Naive thymus-derived CD8-positive, alpha-beta T cell (primary cell): ENCODE measurements around the gene NPIPB2. TPM values are rescaled to one million over a fixed set of nuclear protein-coding genes. Genes with fewer than 3 reads are reported as not detected.
"Not testable (repeated sequence)": the region's sequence is repeated elsewhere in the genome, so short reads cannot be mapped to it uniquely, and the experiment has no call there.

ENCODE experiments used
- ATAC-seq, 2 donors: fragments of 150-1000 bp; cut with Tn5 transposase in 1 of 2; sonication (Bioruptor Pico), chemical (Tn5 transposase) in 1 of 2; 1 replicate in 1 of 2; 2 replicates in 1 of 2; pipeline ENCODE4 v1.10.0; 2021; ENCODE audit warnings: mild to moderate bottlenecking in 2 of 2, moderate library complexity in 2 of 2
- POLR2A ChIA-PET: fragments of 350-600 bp; sonication (Branson Sonifier 250); formaldehyde crosslinking; loops from one replicate; lab custom pipeline; 2021; ENCODE audit warnings: antibody characterized with exemption; lab: Charles Lee
- DNase-seq, 10 donors: peaks; one replicate each; pipeline versions ENCODE4 v3.0.0 to v3.0.0-alpha.2; 2020 to 2022
- H3K27ac Mint-ChIP-seq, 10 donors: one replicate each; pipeline ENCODE4 v1.8.0; 2020 to 2022; ENCODE audit warnings: mild to moderate bottlenecking in 10 of 10, mixed read lengths in 10 of 10, moderate library complexity in 4 of 10, inconsistent platforms in 1 of 10
- H3K27me3 Mint-ChIP-seq, 5 donors: one replicate each; pipeline ENCODE4 v1.8.0; 2021 to 2022; ENCODE audit warnings: mixed read lengths in 5 of 5
- H3K36me3 Mint-ChIP-seq, 3 donors: one replicate each; pipeline ENCODE4 v1.8.0; 2020 to 2022; ENCODE audit warnings: mixed read lengths in 3 of 3, mild to moderate bottlenecking in 2 of 3, inconsistent platforms in 1 of 3
- H3K4me1 Mint-ChIP-seq, 4 donors: one replicate each; pipeline ENCODE4 v1.8.0; 2021 to 2022; ENCODE audit warnings: mixed read lengths in 4 of 4
- H3K4me3 Mint-ChIP-seq, 10 donors: one replicate each; pipeline ENCODE4 v1.8.0; 2020 to 2022; ENCODE audit warnings: mild to moderate bottlenecking in 10 of 10, mixed read lengths in 10 of 10, moderate library complexity in 6 of 10, inconsistent platforms in 1 of 10
- H3K9me3 Mint-ChIP-seq, 9 donors: one replicate each; pipeline ENCODE4 v1.8.0; 2020 to 2022; ENCODE audit warnings: mixed read lengths in 9 of 9, mild to moderate bottlenecking in 3 of 9, inconsistent platforms in 1 of 9, moderate library complexity in 1 of 9
- polyA plus RNA-seq, 3 donors: library from polyadenylated mRNA; unstranded; fragments of 300-500 nt; fragmentation: Illumina TruSeq; gene quantifications; one replicate each; pipeline ENCODE4 v1.2.3, GENCODE V29; 2021
- total RNA-seq, 8 experiments: library from RNA in 2 of 8; stranded (reverse) in 2 of 8; gene quantifications; one replicate each; pipeline ENCODE4 v1.2.3 and lab custom pipeline; 2021 to 2026

NPIPB2 gene
- total RNA-seq (10 to 100 TPM; 18.0 to 24.5 TPM), polyA plus RNA-seq (1 to 10 TPM in 2 of 3 donors, not detected in 1; 1.1 to 2.5 TPM), total RNA-seq (lab: John Stamatoyannopoulos, UW) (0 to 8.3 (median 1.2) reads per million in 6 experiments)

- H3K27me3 Mint-ChIP-seq, DNase-seq, H3K27ac Mint-ChIP-seq, H3K4me1 Mint-ChIP-seq, H3K4me3 Mint-ChIP-seq, POLR2A ChIA-PET, H3K36me3 Mint-ChIP-seq, H3K9me3 Mint-ChIP-seq, ATAC-seq: not testable (repeated sequence)
Measured at GRCh38 chr16:11941945-11942344, at the start of gene NPIPB2. TSS of gene NPIPB2 (minus strand) at chr16:11942045. CDS start at chr16:11942045, 0 bp downstream.

GRCh38 chr16:11990702-11991390 is 49.0 kb upstream of the NPIPB2 start:
- no peak overlapping the region for H3K4me3 Mint-ChIP-seq
- peak overlapping the region in 2 of 10 donors; percentile 32 to 62 for H3K27ac Mint-ChIP-seq
- H3K27me3 Mint-ChIP-seq = no peaks in the 10 kb centered on the region
- H3K4me1 Mint-ChIP-seq = peaks cover 7 to 44% (median 15%) of the 10 kb centered on the region in 4 donors
- no peak for ATAC-seq
- H3K36me3 Mint-ChIP-seq = peaks cover 0 to 3% (median 2%) of the 10 kb centered on the region in 3 donors
- H3K9me3 Mint-ChIP-seq = no peaks in the 10 kb centered on the region
- no peak for DNase-seq
- POLR2A ChIA-PET = no interaction called here

- peaks cover 0 to 3% (median 3%) of the 10 kb centered on the region in 3 donors for H3K36me3 Mint-ChIP-seq
- no peaks in the 10 kb centered on the region for H3K27me3 Mint-ChIP-seq
- no peak overlapping the region for H3K4me3 Mint-ChIP-seq
- no peak overlapping the region for H3K27ac Mint-ChIP-seq
- DNase-seq = no peak
- H3K9me3 Mint-ChIP-seq = no peaks in the 10 kb centered on the region
- POLR2A ChIA-PET = interaction anchor here (0.5 to 0.6 kb wide), 2 partner anchors 12 to 286 kb away, joined by 4 to 5 read pairs; partner anchors contain the start of gene SNX29
- H3K4me1 Mint-ChIP-seq = peaks cover 12 to 32% (median 22%) of the 10 kb centered on the region in 4 donors
- ATAC-seq = no peak
Measured at GRCh38 chr16:11988258-11988978, 46.6 kb upstream of the NPIPB2 start.

- H3K36me3 Mint-ChIP-seq = peaks cover 0 to 3% (median 0%) of the 10 kb centered on the region in 3 donors
- H3K27ac Mint-ChIP-seq = peak overlapping the region in 1 of 10 donors; percentile 42
- H3K27me3 Mint-ChIP-seq = no peaks in the 10 kb centered on the region
- no peak for DNase-seq
- no peak for ATAC-seq
- H3K9me3 Mint-ChIP-seq = no peaks in the 10 kb centered on the region
- POLR2A ChIA-PET = interaction anchor here (1.0 kb wide), 1 partner anchor 10 kb away, joined by 6 read pairs; the partner anchor contains the start of gene SNX29
- H3K4me1 Mint-ChIP-seq = peaks cover 11 to 35% (median 21%) of the 10 kb centered on the region in 4 donors
- no peak overlapping the region for H3K4me3 Mint-ChIP-seq
Measured at GRCh38 chr16:11986521-11987057, 44.7 kb upstream of the NPIPB2 start.

GRCh38 chr16:11985250-11985649 is 43.4 kb upstream of the NPIPB2 start:
- no peaks in the 10 kb centered on the region for H3K9me3 Mint-ChIP-seq
- H3K36me3 Mint-ChIP-seq = peaks cover 0 to 3% (median 0%) of the 10 kb centered on the region in 3 donors
- POLR2A ChIA-PET = no interaction called here
- no peak for ATAC-seq
- peak overlapping the region in 3 of 10 donors; percentile 4 to 65 (median 44) for H3K27ac Mint-ChIP-seq
- no peak overlapping the region for H3K4me3 Mint-ChIP-seq
- peaks cover 7 to 42% (median 20%) of the 10 kb centered on the region in 4 donors for H3K4me1 Mint-ChIP-seq
- no peak for DNase-seq
- no peaks in the 10 kb centered on the region for H3K27me3 Mint-ChIP-seq

GRCh38 chr16:11980136-11980844 is 38.4 kb upstream of the NPIPB2 start:
- H3K27me3 Mint-ChIP-seq = no peaks in the 10 kb centered on the region
- peaks cover 30 to 59% (median 50%) of the 10 kb centered on the region in 4 donors for H3K4me1 Mint-ChIP-seq
- no peaks in the 10 kb centered on the region for H3K9me3 Mint-ChIP-seq
- H3K4me3 Mint-ChIP-seq = peak overlapping the region in 2 of 10 donors; percentile 9 to 30
- no peak for DNase-seq
- POLR2A ChIA-PET = interaction anchor here (0.6 kb wide), 1 partner anchor 40 kb away, joined by 3 read pairs; no protein-coding TSS in a partner anchor
- H3K27ac Mint-ChIP-seq = peak overlapping the region in 2 of 10 donors; percentile 4 to 16
- H3K36me3 Mint-ChIP-seq = peaks cover 0 to 3% (median 0%) of the 10 kb centered on the region in 3 donors
- no peak for ATAC-seq

- Mint-ChIP-seq H3K36me3 (peaks cover 0 to 3% (median 0%) of the 10 kb centered on the region in 3 donors), H3K4me1 (peaks cover 27 to 54% (median 49%) of the 10 kb centered on the region in 4 donors), H3K27ac (peak overlapping the region in 1 of 10 donors; percentile 88)
Measured at GRCh38 chr16:11979013-11979672, 37.3 kb upstream of the NPIPB2 start.

GRCh38 chr16:11978080-11978479 is 36.2 kb upstream of the NPIPB2 start:
- Mint-ChIP-seq H3K4me1 (peaks cover 27 to 53% (median 44%) of the 10 kb centered on the region in 4 donors), H3K36me3 (peaks cover 0 to 8% (median 0%) of the 10 kb centered on the region in 3 donors), H3K4me3 (peak overlapping the region; percentile 85 to 97 (median 93)), H3K9me3 (no peaks in the 10 kb centered on the region), H3K27me3 (no peaks in the 10 kb centered on the region), H3K27ac (peak overlapping the region in 8 of 10 donors; percentile 54 to 98 (median 88))
- POLR2A ChIA-PET = interaction anchor here (1.2 to 2.1 kb wide), 3 partner anchors 15 to 90 kb away, joined by 4 to 14 read pairs (median 6); no protein-coding TSS in a partner anchor
- ATAC-seq (no peak), DNase-seq (no peak)

More at GRCh38 chr16:11979013-11979672, 37.3 kb upstream of the NPIPB2 start:
- ATAC-seq = no peak
- H3K4me3 Mint-ChIP-seq = peak overlapping the region in 2 of 10 donors; percentile 14 to 19
- POLR2A ChIA-PET = interaction anchor here (1.2 kb wide), 1 partner anchor 89 kb away, joined by 6 read pairs; no protein-coding TSS in a partner anchor
- H3K27me3 Mint-ChIP-seq = no peaks in the 10 kb centered on the region
- no peak for DNase-seq
- no peaks in the 10 kb centered on the region for H3K9me3 Mint-ChIP-seq

GRCh38 chr16:11977376-11978041 is 35.7 kb upstream of the NPIPB2 start:
- H3K27me3 Mint-ChIP-seq = no peaks in the 10 kb centered on the region
- peaks cover 0 to 8% (median 0%) of the 10 kb centered on the region in 3 donors for H3K36me3 Mint-ChIP-seq
- peak overlapping the region; percentile 82 to 98 (median 89) for H3K27ac Mint-ChIP-seq
- POLR2A ChIA-PET = interaction anchor here (0.6 to 2.1 kb wide), 11 partner anchors 9 to 126 kb away, joined by 3 to 14 read pairs (median 5); partner anchors contain the start of genes GSPT1 and RSL1D1
- ATAC-seq (no peak), DNase-seq (no peak)
- H3K9me3 Mint-ChIP-seq = no peaks in the 10 kb centered on the region
- peak overlapping the region; percentile 85 to 97 (median 93) for H3K4me3 Mint-ChIP-seq
- H3K4me1 Mint-ChIP-seq = peaks cover 27 to 53% (median 44%) of the 10 kb centered on the region in 4 donors

GRCh38 chr16:11976850-11977375 is 35.1 kb upstream of the NPIPB2 start:
- peak overlapping the region; percentile 85 to 97 (median 93) for H3K4me3 Mint-ChIP-seq
- POLR2A ChIA-PET = interaction anchor here (0.6 to 2.1 kb wide), 14 partner anchors 10 to 126 kb away, joined by 3 to 14 read pairs (median 4); partner anchors contain the start of genes GSPT1 and RSL1D1
- peak overlapping the region; percentile 82 to 98 (median 89) for H3K27ac Mint-ChIP-seq
- DNase-seq (no peak), ATAC-seq (no peak)
- peaks cover 27 to 51% (median 44%) of the 10 kb centered on the region in 4 donors for H3K4me1 Mint-ChIP-seq
- H3K36me3 Mint-ChIP-seq = peaks cover 0 to 14% (median 0%) of the 10 kb centered on the region in 3 donors
- no peaks in the 10 kb centered on the region for H3K9me3 Mint-ChIP-seq
- H3K27me3 Mint-ChIP-seq = no peaks in the 10 kb centered on the region
